Measurements from ENCODE around the gene GALNT17. TPM values are rescaled to one million over a fixed set of nuclear protein-coding genes. Genes with fewer than 3 reads are reported as not detected.

GALNT17 gene
- polyA plus RNA-seq, 2 of the 4 experiments (the other 2 are of a cell fraction) = not detected

GRCh38 chr7:71484380-71484779 lies 352.4 kb downstream of the GALNT17 start:
- H3K4me3 ChIP-seq = no peak overlapping the region
- no peaks in the 10 kb centered on the region for H3K4me1 ChIP-seq
- no peaks in the 10 kb centered on the region for H3K9me3 ChIP-seq
- ChIA-PET CTCF (interaction anchor here (0.6 to 1.2 kb wide), 3 partner anchors 243 to 251 kb away, joined by 3 to 4 read pairs (median 4); no protein-coding TSS in a partner anchor), POLR2A (no interaction called here)
- TF ChIP-seq KDM5A (IDR thresholded peaks at IDR 0.05) (no peak), RFX5 (IDR thresholded peaks at IDR 0.05) (no peak), HOXB13 (CRISPR knock-in tag; IDR thresholded peaks at IDR 0.05; ENCODE audit: low read depth) (no peak), REST (IDR thresholded peaks at IDR 0.05) (no peak), ZFP36 (IDR thresholded peaks at IDR 0.05; ENCODE audit: borderline replicate concordance, partially characterized antibody) (no peak), ELK1 (IDR thresholded peaks at IDR 0.05; ENCODE audit: low read depth, low read length) (no peak), NPAS2 (CRISPR knock-in tag; IDR thresholded peaks at IDR 0.05; ENCODE audit: borderline replicate concordance) (no peak)
- H3K4me2 ChIP-seq = no peak overlapping the region
- WGBS (ENCODE audit: missing lambda C conversion rate) = 9% methylated on average over 3 of the region's 3 CpGs
- no peak for DNase-seq (ENCODE audit: low read depth in 1 of 2, low spot score in 1 of 2)
- no peak for FAIRE-seq
- ATAC-seq = no peak
- H3K27ac ChIP-seq = no peak overlapping the region

- no peak overlapping the region for H3K27ac ChIP-seq
- POLR2A ChIA-PET = no interaction called here
- no peak overlapping the region for H3K4me2 ChIP-seq
- no peak for DNase-seq (ENCODE audit: low read depth in 1 of 2, low spot score in 1 of 2)
- H3K4me1 ChIP-seq = no peaks in the 10 kb centered on the region
- WGBS (ENCODE audit: missing lambda C conversion rate) = 5% methylated on average over 3 of the region's 3 CpGs
- no peak for TF ChIP-seq CHD2 (IDR thresholded peaks at IDR 0.05; ENCODE audit: low read length, partially characterized antibody)
- TF ChIP-seq BCL3 (IDR thresholded peaks at IDR 0.05) = no peak
- ATAC-seq = no peak
- FAIRE-seq = no peak
- no peak overlapping the region for H3K4me3 ChIP-seq
- H3K9me3 ChIP-seq = no peaks in the 10 kb centered on the region; the same call in 2 of the 3 replicates
- CTCF ChIA-PET = interaction anchor here (1.2 kb wide), 1 partner anchor 250 kb away, joined by 4 read pairs; no protein-coding TSS in a partner anchor
Observed at GRCh38 chr7:71485586-71485985, 353.6 kb downstream of the GALNT17 start.

- FAIRE-seq (no peak), DNase-seq (ENCODE audit: low read depth in 1 of 2, low spot score in 1 of 2) (no peak), ATAC-seq (no peak)
- H3K4me1 ChIP-seq = no peaks in the 10 kb centered on the region
- H3K27ac ChIP-seq = no peak overlapping the region
- H3K9me3 ChIP-seq = no peaks in the 10 kb centered on the region; the same call in 2 of the 3 replicates
- H3K4me2 ChIP-seq = no peak overlapping the region
- 19% methylated on average over 5 of the region's 5 CpGs for WGBS (ENCODE audit: missing lambda C conversion rate)
- ChIA-PET CTCF (no interaction called here), POLR2A (no interaction called here)
- H3K4me3 ChIP-seq = no peak overlapping the region
- TF ChIP-seq MYC (IDR thresholded peaks at IDR 0.05; ENCODE audit: borderline replicate concordance, low read length) (no peak), BHLHE40 (IDR thresholded peaks at IDR 0.05; ENCODE audit: low read depth, low read length) (no peak), MAX (IDR thresholded peaks at IDR 0.05) (no peak), HES2 (IDR thresholded peaks at IDR 0.05) (no peak), HOXB13 (CRISPR knock-in tag; IDR thresholded peaks at IDR 0.05; ENCODE audit: low read depth) (no peak), RARB (CRISPR knock-in tag; IDR thresholded peaks at IDR 0.05) (no peak), ZSCAN20 (CRISPR knock-in tag; IDR thresholded peaks at IDR 0.05) (no peak), SMC3 (IDR thresholded peaks at IDR 0.05) (no peak), MAFK (IDR thresholded peaks at IDR 0.05; ENCODE audit: partially characterized antibody) (no peak), CBX2 (IDR thresholded peaks at IDR 0.05; ENCODE audit: borderline replicate concordance, low read depth) (no peak), PBX3 (IDR thresholded peaks at IDR 0.05) (no peak), RFX5 (IDR thresholded peaks at IDR 0.05) (no peak)
Observed at GRCh38 chr7:71486414-71486813, 354.5 kb downstream of the GALNT17 start.
